A673 (cell line): Measurements from ENCODE around the gene UBE2E2. TPM values are rescaled to one million over a fixed set of nuclear protein-coding genes. Genes with fewer than 3 reads are reported as not detected.

ENCODE experiments used
- BruUV-seq: library from RNA; stranded (reverse); fragments of 400-500 nt; replicated peaks from 2 replicates; lab custom pipeline; 2021; lab: Mats Ljungman, UMichigan
- CTCF ChIA-PET: fragments of 300-600 bp; sonication (Branson Sonifier 250); formaldehyde crosslinking; loops from one replicate; lab custom pipeline; 2022; ENCODE audit warnings: antibody characterized with exemption; lab: Charles Lee
- POLR2A ChIA-PET: fragments of 300-600 bp; sonication (Branson Sonifier 250); formaldehyde crosslinking; loops from one replicate; lab custom pipeline; 2022; ENCODE audit warnings: antibody characterized with exemption; ENCODE audit not compliant: low non-redundant PET; lab: Charles Lee
- DNase-seq: peaks from one replicate; pipeline ENCODE4 v3.0.0-alpha.2; 2015; ENCODE audit warnings: low spot score
- H3K27ac ChIP-seq: fragments of 200-600 bp; sonication (generic); 2 replicates; pipeline ENCODE4 v1.5.1; 2016; ENCODE audit warnings: mixed run types, low read depth, mild to moderate bottlenecking, mixed read lengths, antibody characterized with exemption, low read length; ENCODE audit not compliant: poor library complexity, severe bottlenecking
- H3K27me3 ChIP-seq: fragments of 200-600 bp; sonication (generic); replicated peaks from 2 replicates; pipeline ENCODE4 v1.6.1; 2017; ENCODE audit warnings: mixed run types, low read depth, mild to moderate bottlenecking, mixed read lengths, antibody characterized with exemption, low read length; ENCODE audit not compliant: insufficient read depth, poor library complexity
- H3K36me3 ChIP-seq: fragments of 200-600 bp; sonication (generic); 2 replicates; pipeline ENCODE4 v1.6.1; 2016; ENCODE audit warnings: mixed run types, mild to moderate bottlenecking, mixed read lengths, antibody characterized with exemption, low read length; ENCODE audit not compliant: insufficient read depth, poor library complexity, severe bottlenecking
- H3K4me1 ChIP-seq: fragments of 200-600 bp; sonication (generic); 2 replicates; pipeline ENCODE4 v1.6.1; 2017; ENCODE audit warnings: mixed run types, mild to moderate bottlenecking, mixed read lengths, antibody characterized with exemption, low read length; ENCODE audit not compliant: insufficient read depth, poor library complexity, severe bottlenecking
- H3K4me3 ChIP-seq: fragments of 200-600 bp; sonication (generic); 2 replicates; pipeline ENCODE4 v1.5.1; 2016; ENCODE audit warnings: low read depth, mixed run types, mild to moderate bottlenecking, mixed read lengths, low read length; ENCODE audit not compliant: poor library complexity, severe bottlenecking
- H3K9me3 ChIP-seq: fragments of 200-600 bp; sonication (generic); 2 replicates; pipeline ENCODE4 v1.6.1; 2016; ENCODE audit warnings: mixed run types, low read depth, mild to moderate bottlenecking, mixed read lengths, antibody characterized with exemption, low read length; ENCODE audit not compliant: poor library complexity, severe bottlenecking
- CTCF ChIP-seq: fragments of 300-800, 200-600 bp; sonication (generic); conservative IDR thresholded peaks from 2 replicates; pipeline ENCODE4 v1.5.1; 2017; ENCODE audit warnings: low read depth, mild to moderate bottlenecking, antibody characterized with exemption, low read length, moderate library complexity, mixed read lengths
- EZH2 ChIP-seq: fragments of 200-600 bp; sonication (generic); IDR thresholded peaks from 2 replicates; pipeline ENCODE4 v1.6.1; 2017; ENCODE audit warnings: borderline replicate concordance, low read depth, mild to moderate bottlenecking, mixed read lengths, antibody characterized with exemption, low read length; ENCODE audit not compliant: poor library complexity, severe bottlenecking
- intact Hi-C: fragments of 100-400 bp; cut with micrococcal nuclease; formaldehyde crosslinking; loops from one replicate; pipeline ENCODE4 v1.10.0; 2022; ENCODE audit not compliant: unreplicated experiment
- total RNA-seq: library from RNA; stranded (reverse); gene quantifications from 2 replicates; pipeline ENCODE4 v1.2.3, GENCODE V29; 2021

UBE2E2 gene
- total RNA-seq, 1 experiment from 2014 or later: 2.0 TPM

- POLR2A ChIA-PET: no interaction called here
Measured at GRCh38 chr3:23481011-23481615, 278.0 kb downstream of the UBE2E2 start.

GRCh38 chr3:23481616-23482278 lies 278.6 kb downstream of the UBE2E2 start:
- intact Hi-C loops: no loop called here
- Histone ChIP-seq H3K9me3 (no peaks in the 10 kb centered on the region), H3K27me3 (no peaks in the 10 kb centered on the region), H3K4me1 (no peaks in the 10 kb centered on the region), H3K27ac (no peak overlapping the region), H3K4me3 (no peak overlapping the region), H3K36me3 (no peaks in the 10 kb centered on the region)
- no peak for TF ChIP-seq CTCF
- no peak for TF ChIP-seq EZH2
- BruUV-seq: no TSS peak
- DNase-seq: no peak
- ChIA-PET CTCF (no interaction called here), POLR2A (no interaction called here)

More at GRCh38 chr3:23481011-23481615, 278.0 kb downstream of the UBE2E2 start:
- H3K4me1 ChIP-seq: no peaks in the 10 kb centered on the region
- no peaks in the 10 kb centered on the region for H3K36me3 ChIP-seq
- intact Hi-C loops: no loop called here
- TF ChIP-seq EZH2: no peak
- TF ChIP-seq CTCF: no peak
- H3K9me3 ChIP-seq: no peaks in the 10 kb centered on the region
- no peak overlapping the region for H3K27ac ChIP-seq
- BruUV-seq: no TSS peak
- no peak for DNase-seq
- CTCF ChIA-PET: no interaction called here
- no peak overlapping the region for H3K4me3 ChIP-seq
- no peaks in the 10 kb centered on the region for H3K27me3 ChIP-seq

- Histone ChIP-seq H3K4me3 (no peak overlapping the region), H3K27ac (no peak overlapping the region), H3K9me3 (no peaks in the 10 kb centered on the region), H3K36me3 (no peaks in the 10 kb centered on the region), H3K4me1 (no peaks in the 10 kb centered on the region), H3K27me3 (no peaks in the 10 kb centered on the region)
- no TSS peak for BruUV-seq
- DNase-seq: no peak
- no peak for TF ChIP-seq CTCF
- TF ChIP-seq EZH2: no peak
- intact Hi-C loops: no loop called here
- CTCF ChIA-PET: no interaction called here
- POLR2A ChIA-PET: no interaction called here
Measured at GRCh38 chr3:23484386-23484785, 281.3 kb downstream of the UBE2E2 start.
